ENCODE measurements around the gene PPDPF.

PPDPF gene

DNA sequence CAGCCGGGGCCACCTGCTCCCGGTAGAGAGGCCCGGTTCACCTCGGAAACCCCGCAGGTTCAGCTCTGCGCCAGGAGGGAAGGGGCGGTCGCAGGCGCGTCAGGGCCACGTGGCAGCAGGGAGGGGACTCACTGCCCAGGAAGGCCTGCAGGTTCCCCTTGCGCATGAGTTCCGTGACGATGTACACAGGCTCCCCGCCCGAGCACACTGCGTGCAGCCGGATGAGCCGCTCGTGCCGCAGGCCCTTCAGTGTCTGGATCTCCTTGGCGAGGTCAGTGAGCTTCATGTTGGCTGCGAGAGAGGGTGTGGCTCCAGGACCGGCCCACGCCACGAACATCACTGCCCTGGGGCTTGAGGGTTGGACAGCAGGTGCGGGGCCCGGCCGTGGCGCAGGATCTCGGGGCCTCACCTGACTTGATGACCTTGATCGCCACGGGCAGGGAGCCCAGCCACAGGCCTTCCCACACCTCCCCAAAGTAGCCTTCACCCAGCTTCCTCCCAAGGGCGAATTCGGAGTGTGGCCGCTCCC lies 21.5 kb downstream of the PPDPF start:
- no peak overlapping the region for H3K4me2 ChIP-seq (ENCODE audit: low read depth, low read length)
- H3K27ac ChIP-seq (ENCODE audit: low read length) = no peak overlapping the region
- H4K20me1 ChIP-seq (ENCODE audit: insufficient read depth, low read length) = no peaks in the 10 kb centered on the region; the same call in 1 of the 2 replicates
- TF ChIP-seq EZH2 (optimal IDR thresholded peaks at IDR 0.05; ENCODE audit: low read depth, low read length) = no peak
- TF ChIP-seq, protein P1, sequence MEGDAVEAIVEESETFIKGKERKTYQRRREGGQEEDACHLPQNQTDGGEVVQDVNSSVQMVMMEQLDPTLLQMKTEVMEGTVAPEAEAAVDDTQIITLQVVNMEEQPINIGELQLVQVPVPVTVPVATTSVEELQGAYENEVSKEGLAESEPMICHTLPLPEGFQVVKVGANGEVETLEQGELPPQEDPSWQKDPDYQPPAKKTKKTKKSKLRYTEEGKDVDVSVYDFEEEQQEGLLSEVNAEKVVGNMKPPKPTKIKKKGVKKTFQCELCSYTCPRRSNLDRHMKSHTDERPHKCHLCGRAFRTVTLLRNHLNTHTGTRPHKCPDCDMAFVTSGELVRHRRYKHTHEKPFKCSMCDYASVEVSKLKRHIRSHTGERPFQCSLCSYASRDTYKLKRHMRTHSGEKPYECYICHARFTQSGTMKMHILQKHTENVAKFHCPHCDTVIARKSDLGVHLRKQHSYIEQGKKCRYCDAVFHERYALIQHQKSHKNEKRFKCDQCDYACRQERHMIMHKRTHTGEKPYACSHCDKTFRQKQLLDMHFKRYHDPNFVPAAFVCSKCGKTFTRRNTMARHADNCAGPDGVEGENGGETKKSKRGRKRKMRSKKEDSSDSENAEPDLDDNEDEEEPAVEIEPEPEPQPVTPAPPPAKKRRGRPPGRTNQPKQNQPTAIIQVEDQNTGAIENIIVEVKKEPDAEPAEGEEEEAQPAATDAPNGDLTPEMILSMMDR (IDR thresholded peaks at IDR 0.05; ENCODE audit: low read length) = no peak
- no peak for TF ChIP-seq EZH2phosphoT487 (IDR thresholded peaks at IDR 0.05; ENCODE audit: low read length)
- H3K4me1 ChIP-seq (ENCODE audit: low read length) = peaks cover 4% of the 10 kb centered on the region; the same call in 1 of the 2 replicates
- no peaks in the 10 kb centered on the region for H3K36me3 ChIP-seq (replicated peaks; ENCODE audit: insufficient read depth, low read length)
- peaks cover 84% of the 10 kb centered on the region for H3K27me3 ChIP-seq (replicated peaks; ENCODE audit: insufficient read depth, low read length)
- H3K79me2 ChIP-seq (ENCODE audit: low read length) = no peaks in the 10 kb centered on the region
- no peak overlapping the region for H3K4me3 ChIP-seq (ENCODE audit: low read length)
- no peaks in the 10 kb centered on the region for H3K9me2 ChIP-seq (replicated peaks; ENCODE audit: insufficient read depth, low read length)
- H3F3A ChIP-seq (ENCODE audit: insufficient read depth, low read length) = 0 out of 2 replicates have a peak, but pooled peaks cover 4% of the 10 kb centered on the region
- no peaks in the 10 kb centered on the region for H3K9me3 ChIP-seq (replicated peaks; ENCODE audit: insufficient read depth, low read length)
- H3K9ac ChIP-seq (ENCODE audit: low read length) = no peak overlapping the region
- DNase-seq = no peak
- no peak overlapping the region for H2AFZ ChIP-seq (ENCODE audit: low read length)

DNA sequence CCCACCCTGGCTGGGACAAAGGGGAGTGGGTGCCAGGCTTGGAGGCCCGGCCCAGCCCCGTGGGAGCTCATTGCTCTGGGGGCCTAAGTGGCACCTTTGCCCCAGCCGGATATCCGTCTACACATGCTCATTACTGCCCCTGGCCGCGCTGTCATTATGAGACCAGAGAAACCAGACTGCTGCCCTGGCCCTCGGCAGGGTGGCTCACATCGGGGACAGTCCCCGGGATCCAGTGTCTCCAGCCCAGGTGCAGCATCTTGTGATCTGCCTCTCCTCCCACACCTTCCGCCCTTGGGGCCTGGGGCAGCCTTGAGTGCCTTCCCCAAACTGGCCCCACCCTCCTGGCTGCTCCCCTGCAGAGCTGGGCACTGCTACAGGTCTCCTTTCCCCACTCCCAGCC lies 22.1 kb downstream of the PPDPF start:
- Histone ChIP-seq H3K9ac (ENCODE audit: low read length) (no peak overlapping the region), H3K27ac (ENCODE audit: low read length) (no peak overlapping the region), H3K79me2 (ENCODE audit: low read length) (no peaks in the 10 kb centered on the region), H3K9me3 (replicated peaks; ENCODE audit: insufficient read depth, low read length) (no peaks in the 10 kb centered on the region), H3K4me2 (ENCODE audit: low read depth, low read length) (no peak overlapping the region), H3K27me3 (replicated peaks; ENCODE audit: insufficient read depth, low read length) (peaks cover 90% of the 10 kb centered on the region), H3K36me3 (replicated peaks; ENCODE audit: insufficient read depth, low read length) (no peaks in the 10 kb centered on the region), H3K4me1 (ENCODE audit: low read length) (no peaks in the 10 kb centered on the region), H2AFZ (ENCODE audit: low read length) (no peak overlapping the region), H3K9me2 (replicated peaks; ENCODE audit: insufficient read depth, low read length) (no peaks in the 10 kb centered on the region), H3K4me3 (ENCODE audit: low read length) (no peak overlapping the region), H3F3A (ENCODE audit: insufficient read depth, low read length) (no peaks in the 10 kb centered on the region), H4K20me1 (ENCODE audit: insufficient read depth, low read length) (no peaks in the 10 kb centered on the region; the same call in 1 of the 2 replicates)
- TF ChIP-seq EZH2 (optimal IDR thresholded peaks at IDR 0.05; ENCODE audit: low read depth, low read length) (no peak), EZH2phosphoT487 (IDR thresholded peaks at IDR 0.05; ENCODE audit: low read length) (no peak)
- TF ChIP-seq, protein P1 (IDR thresholded peaks at IDR 0.05; ENCODE audit: low read length) = no peak
- DNase-seq = no peak

DNA sequence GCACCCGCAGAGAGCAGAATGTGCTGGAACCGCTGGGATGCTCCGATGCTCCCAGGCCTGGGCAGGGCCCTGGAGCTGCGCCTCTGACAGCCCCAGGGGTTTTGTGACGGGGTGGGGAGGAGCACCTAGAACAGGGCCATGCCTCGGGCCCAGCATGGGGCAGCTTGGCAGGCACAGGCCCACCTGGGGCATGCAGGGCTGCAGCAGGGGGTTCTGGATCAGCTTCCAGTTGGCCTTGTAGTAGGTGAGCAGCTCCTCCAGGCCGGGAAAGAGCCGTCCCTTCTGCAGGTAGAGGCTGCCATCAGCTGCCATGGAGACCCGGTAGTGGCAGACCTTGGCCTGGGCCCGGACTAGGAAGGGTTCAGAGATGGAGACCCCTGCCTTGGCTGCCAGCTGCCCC lies 22.6 kb downstream of the PPDPF start:
- H3K27ac ChIP-seq (ENCODE audit: low read length) = no peak overlapping the region

More for the DNA sequence above, 22.6 kb downstream of the PPDPF start:
- no peaks in the 10 kb centered on the region; the same call in 1 of the 2 replicates for H4K20me1 ChIP-seq (ENCODE audit: insufficient read depth, low read length)
- DNase-seq = no peak
- peaks cover 94% of the 10 kb centered on the region for H3K27me3 ChIP-seq (replicated peaks; ENCODE audit: insufficient read depth, low read length)
- no peak overlapping the region for H3K4me2 ChIP-seq (ENCODE audit: low read depth, low read length)
- no peaks in the 10 kb centered on the region for H3K9me3 ChIP-seq (replicated peaks; ENCODE audit: insufficient read depth, low read length)
- TF ChIP-seq, protein P1 (IDR thresholded peaks at IDR 0.05; ENCODE audit: low read length) = no peak
- TF ChIP-seq EZH2 (optimal IDR thresholded peaks at IDR 0.05; ENCODE audit: low read depth, low read length) (no peak), EZH2phosphoT487 (IDR thresholded peaks at IDR 0.05; ENCODE audit: low read length) (no peak)
- no peak overlapping the region for H3K4me3 ChIP-seq (ENCODE audit: low read length)
- H3K9ac ChIP-seq (ENCODE audit: low read length) = no peak overlapping the region
- H3K4me1 ChIP-seq (ENCODE audit: low read length) = no peaks in the 10 kb centered on the region
- H2AFZ ChIP-seq (ENCODE audit: low read length) = no peak overlapping the region
- H3K36me3 ChIP-seq (replicated peaks; ENCODE audit: insufficient read depth, low read length) = no peaks in the 10 kb centered on the region
- no peaks in the 10 kb centered on the region for H3K9me2 ChIP-seq (replicated peaks; ENCODE audit: insufficient read depth, low read length)
- H3K79me2 ChIP-seq (ENCODE audit: low read length) = no peaks in the 10 kb centered on the region
- H3F3A ChIP-seq (ENCODE audit: insufficient read depth, low read length) = no peaks in the 10 kb centered on the region

Data from MM.1S (cell line).